Spleen (tissue), 7 donors: Measurements from ENCODE around the gene FBN1.

ENCODE experiments used
- POLR2A ChIP-seq, 3 donors: fragments of 450-650 bp; IDR thresholded peaks; one replicate each; pipeline ENCODE4 v1.5.1; 2017; ENCODE audit warnings: antibody characterized with exemption in 3 of 3, mild to moderate bottlenecking in 1 of 3
- TF ChIP-seq, protein P1 (sequence below), 11 experiments: fragments of 200-600 bp in 7 of 11; fragments of 450-650 bp in 4 of 11; sonication (generic) in 4 of 11; IDR thresholded peaks in 8 of 11; conservative IDR thresholded peaks in 3 of 11; 1 replicate in 7 of 11; 2 replicates in 4 of 11; pipeline versions ENCODE4 v1.4.0 to v1.8.0; 2016 to 2021; ENCODE audit warnings: antibody characterized with exemption in 11 of 11, inconsistent platforms in 4 of 11, mild to moderate bottlenecking in 1 of 11
- donor health status: DM: no; HTN: no; CAD: no; lungs with moderate emphysema.
- donor health status: DM: no; HTN: no; CAD: no.
- donor health status: DM: no; HTN: no; CAD: no.

DNA sequence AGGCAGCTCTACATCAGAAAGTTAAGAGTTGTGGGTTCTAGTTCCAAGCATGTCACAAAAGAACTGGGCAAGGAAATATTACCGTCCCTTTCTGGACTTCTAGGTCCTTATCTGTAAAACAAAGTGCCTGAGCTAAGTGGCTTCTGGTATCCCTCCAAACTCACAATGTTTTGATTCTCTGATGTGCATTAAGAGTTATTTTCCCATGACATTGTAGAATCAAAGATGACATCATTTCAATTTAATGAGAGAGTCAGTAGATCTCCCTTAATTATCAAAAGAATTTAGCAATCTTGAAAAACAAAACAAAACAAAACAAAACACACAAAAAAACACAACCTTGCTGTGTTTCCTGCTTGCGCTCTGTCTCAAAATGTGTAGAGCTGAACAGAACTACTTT lies 225.6 kb downstream of the FBN1 start:
- TF ChIP-seq, protein P1, sequence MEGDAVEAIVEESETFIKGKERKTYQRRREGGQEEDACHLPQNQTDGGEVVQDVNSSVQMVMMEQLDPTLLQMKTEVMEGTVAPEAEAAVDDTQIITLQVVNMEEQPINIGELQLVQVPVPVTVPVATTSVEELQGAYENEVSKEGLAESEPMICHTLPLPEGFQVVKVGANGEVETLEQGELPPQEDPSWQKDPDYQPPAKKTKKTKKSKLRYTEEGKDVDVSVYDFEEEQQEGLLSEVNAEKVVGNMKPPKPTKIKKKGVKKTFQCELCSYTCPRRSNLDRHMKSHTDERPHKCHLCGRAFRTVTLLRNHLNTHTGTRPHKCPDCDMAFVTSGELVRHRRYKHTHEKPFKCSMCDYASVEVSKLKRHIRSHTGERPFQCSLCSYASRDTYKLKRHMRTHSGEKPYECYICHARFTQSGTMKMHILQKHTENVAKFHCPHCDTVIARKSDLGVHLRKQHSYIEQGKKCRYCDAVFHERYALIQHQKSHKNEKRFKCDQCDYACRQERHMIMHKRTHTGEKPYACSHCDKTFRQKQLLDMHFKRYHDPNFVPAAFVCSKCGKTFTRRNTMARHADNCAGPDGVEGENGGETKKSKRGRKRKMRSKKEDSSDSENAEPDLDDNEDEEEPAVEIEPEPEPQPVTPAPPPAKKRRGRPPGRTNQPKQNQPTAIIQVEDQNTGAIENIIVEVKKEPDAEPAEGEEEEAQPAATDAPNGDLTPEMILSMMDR (IDR thresholded peaks at IDR 0.05 in 8 of 11, conservative IDR thresholded peaks at IDR 0.05 in 3 of 11) = no peak
- TF ChIP-seq POLR2A (IDR thresholded peaks at IDR 0.05) = no peak
